CD4-positive, alpha-beta T cell treated with Interleukin-17A for 4 hours (primary cell): Measurements from ENCODE around the gene WDR45.

ENCODE experiments used
- DNase-seq: peaks from one replicate; pipeline ENCODE4 v3.0.0-alpha.2; 2020; ENCODE audit warnings: mixed read lengths

Gene WDR45

GRCh38 chrX:49073601-49074575 lies 5.8 kb downstream of the WDR45 start, which contains the start of gene PRAF2:
PRAF2 (minus strand) TSS chrX:49074002; CDS start chrX:49073987, 15 bp downstream.
- peak; percentile 92 for DNase-seq

- no peak for DNase-seq
Measured at GRCh38 chrX:49072712-49073095, 7.0 kb downstream of the WDR45 start.

GRCh38 chrX:49071877-49072711 lies 7.6 kb downstream of the WDR45 start:
- DNase-seq: no peak

- no peak for DNase-seq
Measured at GRCh38 chrX:49070988-49071387, 8.7 kb downstream of the WDR45 start.

GRCh38 chrX:49069038-49069437 lies 10.6 kb downstream of the WDR45 start:
- DNase-seq: no peak

GRCh38 chrX:49067285-49068120 lies 12.2 kb downstream of the WDR45 start:
- no peak for DNase-seq

- no peak for DNase-seq
Measured at GRCh38 chrX:49066690-49067089, 13.0 kb downstream of the WDR45 start.

GRCh38 chrX:49066278-49066677 lies 13.4 kb downstream of the WDR45 start:
- no peak for DNase-seq

GRCh38 chrX:49064735-49065134 lies 15.0 kb downstream of the WDR45 start:
- DNase-seq: no peak

- DNase-seq: no peak
Measured at GRCh38 chrX:49064303-49064702, 15.4 kb downstream of the WDR45 start.

GRCh38 chrX:49063715-49064114 lies 16.0 kb downstream of the WDR45 start:
- no peak for DNase-seq

GRCh38 chrX:49061916-49062315 lies 17.8 kb downstream of the WDR45 start:
- no peak for DNase-seq

- DNase-seq: no peak
Measured at GRCh38 chrX:49061490-49061889, 18.2 kb downstream of the WDR45 start.

- no peak for DNase-seq
Measured at GRCh38 chrX:49060914-49061313, 18.8 kb downstream of the WDR45 start.

GRCh38 chrX:49059681-49060085 lies 20.0 kb downstream of the WDR45 start:
- DNase-seq: no peak

GRCh38 chrX:49059201-49059600 lies 20.5 kb downstream of the WDR45 start:
- no peak for DNase-seq

GRCh38 chrX:49058794-49059193 lies 20.9 kb downstream of the WDR45 start, which contains the start of gene CCDC120:
CCDC120 (plus strand) TSS chrX:49058999; CDS start chrX:49062042, 3,043 bp downstream.
- no peak for DNase-seq

GRCh38 chrX:49054073-49054762 lies 25.5 kb downstream of the WDR45 start:
- DNase-seq: no peak

GRCh38 chrX:49053223-49054072 lies 26.2 kb downstream of the WDR45 start:
- peak; percentile 80 for DNase-seq

GRCh38 chrX:49043987-49044281 lies 35.8 kb downstream of the WDR45 start:
- no peak for DNase-seq
